ENCODE data around the gene AGBL4.
"Not testable (repeated sequence)": the region's sequence is repeated elsewhere in the genome, so short reads cannot be mapped to it uniquely, and the experiment has no call there.

AGBL4 gene

GRCh38 chr1:49016030-49016977, 1007.5 kb downstream of the AGBL4 start:
- no peak for DNase-seq

GRCh38 chr1:49013079-49013478, 1010.7 kb downstream of the AGBL4 start:
- DNase-seq = no peak

- not testable (repeated sequence) for DNase-seq
Observed at GRCh38 chr1:49002981-49003380, 1020.8 kb downstream of the AGBL4 start.

GRCh38 chr1:48999321-48999720, 1024.4 kb downstream of the AGBL4 start:
- no peak for DNase-seq

DNA sequence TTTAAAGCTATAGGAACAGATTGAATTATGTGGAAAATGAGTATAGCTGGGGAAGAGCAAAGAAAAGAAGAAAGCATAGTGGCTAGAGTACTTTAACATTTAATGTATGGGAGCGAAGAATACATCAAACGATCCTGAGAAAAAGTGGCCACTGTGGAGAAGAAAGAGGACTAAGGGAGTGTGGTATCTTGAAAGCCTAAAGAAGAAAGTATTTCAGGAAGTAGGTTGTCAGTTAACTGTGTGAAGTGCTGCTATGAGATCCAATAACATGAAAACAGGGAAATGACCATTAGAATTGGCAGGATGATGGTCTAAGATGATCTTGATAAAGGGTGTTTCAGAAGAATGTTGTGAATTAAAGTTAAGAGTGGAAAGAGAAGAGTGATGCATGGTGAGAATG, 1027.4 kb downstream of the AGBL4 start:
- no peak for DNase-seq

GRCh38 chr1:48988633-48989197, 1035.0 kb downstream of the AGBL4 start:
- no peak for DNase-seq

DNA sequence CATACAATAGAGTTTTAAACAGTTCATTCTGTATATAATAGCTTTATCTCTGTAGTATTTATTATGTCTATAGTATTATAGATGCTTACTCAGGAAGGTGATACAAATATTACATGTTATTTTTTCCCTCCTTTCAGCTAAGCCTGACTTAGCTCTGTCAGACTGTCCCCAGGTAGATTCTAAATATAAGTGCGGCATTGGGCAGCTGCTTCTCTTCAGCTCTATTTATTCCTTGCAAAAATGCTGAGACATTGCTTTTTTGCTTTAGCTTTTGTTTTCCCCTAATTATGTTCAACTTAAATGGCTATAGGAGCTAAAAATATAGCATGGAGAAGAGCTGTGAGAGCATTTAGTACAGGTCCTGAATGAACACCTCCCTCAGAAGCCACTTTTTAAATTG, 1043.8 kb downstream of the AGBL4 start:
- DNase-seq = no peak

GRCh38 chr1:48978413-48978812, 1045.3 kb downstream of the AGBL4 start:
- no peak for DNase-seq

- no peak for DNase-seq
Observed at GRCh38 chr1:48977273-48977672, 1046.5 kb downstream of the AGBL4 start.

DNA sequence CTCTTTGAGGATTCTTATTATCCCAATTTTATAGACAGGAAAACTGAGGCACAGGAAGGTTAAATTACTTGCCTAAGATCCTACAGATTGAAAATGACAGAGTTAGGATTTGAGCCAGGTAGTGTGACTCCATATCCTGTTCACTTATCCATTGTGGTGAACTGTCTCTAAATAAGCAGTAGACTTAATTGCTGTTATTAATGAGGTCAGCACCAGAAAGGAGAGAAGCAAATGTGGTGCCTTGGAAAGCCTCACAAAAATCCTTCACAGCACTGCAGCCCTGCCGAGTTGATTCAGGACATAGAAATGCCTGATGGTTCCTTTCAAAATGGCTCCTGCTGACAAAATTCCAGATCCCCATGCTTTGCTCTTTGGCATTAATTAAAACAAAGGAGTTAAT, 1053.8 kb downstream of the AGBL4 start:
- no peak for DNase-seq

DNA sequence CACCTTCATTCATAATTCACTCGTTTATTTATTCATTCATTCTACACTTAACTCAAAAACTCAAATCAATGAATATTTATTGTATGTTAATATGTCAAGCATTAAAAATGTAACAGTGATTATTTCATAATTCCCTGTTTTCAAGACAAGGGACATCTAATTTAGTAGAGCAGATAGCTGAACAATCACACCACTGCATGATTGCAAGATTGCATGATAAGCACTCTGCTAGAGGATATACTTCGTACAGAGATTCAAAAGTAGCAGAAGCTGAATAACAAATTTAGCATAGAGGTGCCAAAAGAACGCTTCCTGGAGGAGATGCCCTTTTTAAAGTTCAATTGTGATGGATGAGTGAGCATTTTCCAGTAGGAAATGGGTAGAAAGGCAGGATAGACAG, 1056.4 kb downstream of the AGBL4 start:
- no peak for DNase-seq

- DNase-seq = no peak
Observed at GRCh38 chr1:48966583-48966982, 1057.2 kb downstream of the AGBL4 start.

GRCh38 chr1:48960320-48960719, 1063.4 kb downstream of the AGBL4 start:
- no peak for DNase-seq

GRCh38 chr1:48955774-48956173, 1068.0 kb downstream of the AGBL4 start:
- DNase-seq = no peak

GRCh38 chr1:48953617-48954016, 1070.1 kb downstream of the AGBL4 start:
- no peak for DNase-seq

DNA sequence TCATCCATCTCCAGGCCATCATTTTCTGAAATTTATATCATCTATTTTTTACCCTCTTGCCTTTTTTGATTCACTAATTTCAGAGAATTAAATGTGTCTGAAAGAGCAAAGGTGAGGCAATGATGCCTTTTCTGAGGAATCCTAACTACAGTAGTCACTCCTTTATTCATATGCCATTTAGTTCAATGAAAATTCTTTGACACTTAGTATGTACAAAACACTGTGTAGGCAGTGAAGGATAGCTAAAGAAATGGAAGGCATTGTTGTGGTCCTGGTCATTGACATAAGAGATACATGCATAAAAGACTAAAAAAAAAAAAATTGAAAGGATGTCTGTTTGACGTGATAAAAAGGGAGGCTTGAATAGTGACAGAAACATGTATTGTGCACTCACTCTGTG, 1075.2 kb downstream of the AGBL4 start:
- no peak for DNase-seq

DNA sequence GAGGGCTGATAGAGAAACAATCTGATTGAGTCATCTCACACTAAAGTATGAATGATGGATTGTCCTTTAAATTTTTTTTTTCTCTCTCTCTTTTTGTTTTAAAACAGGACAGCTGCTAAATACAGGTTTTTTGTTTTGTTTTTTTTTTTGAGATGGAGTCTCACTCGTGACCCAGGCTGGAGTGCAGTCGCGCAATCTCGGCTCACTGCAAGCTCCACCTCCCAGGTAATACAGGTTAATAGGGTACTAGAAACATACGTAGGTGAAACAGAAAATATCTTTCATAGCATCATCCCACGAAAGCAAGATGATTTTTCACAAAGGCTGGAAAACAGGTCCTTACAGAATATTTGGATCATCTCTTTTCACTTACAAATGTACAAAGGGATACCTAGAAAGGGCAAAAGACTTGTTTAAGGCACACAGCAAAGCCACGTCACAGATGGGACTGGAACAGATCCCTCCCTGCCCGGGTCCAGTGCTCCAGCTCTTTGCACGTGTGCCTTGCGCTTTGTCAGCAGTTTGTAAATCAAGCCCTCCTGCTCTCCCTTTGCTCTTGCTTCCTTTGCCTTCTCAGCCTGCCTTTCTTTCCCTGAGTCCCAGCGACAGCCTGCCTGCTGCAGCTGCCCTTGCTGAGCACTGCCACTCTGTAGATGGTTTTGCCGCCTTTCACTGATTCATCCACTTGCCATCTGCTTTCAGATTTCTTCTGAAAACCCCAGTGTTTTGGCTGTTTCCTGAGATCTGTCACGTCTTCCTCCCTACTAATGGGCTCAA, 1075.8 kb downstream of the AGBL4 start:
- peak; percentile 4 for DNase-seq

DNA sequence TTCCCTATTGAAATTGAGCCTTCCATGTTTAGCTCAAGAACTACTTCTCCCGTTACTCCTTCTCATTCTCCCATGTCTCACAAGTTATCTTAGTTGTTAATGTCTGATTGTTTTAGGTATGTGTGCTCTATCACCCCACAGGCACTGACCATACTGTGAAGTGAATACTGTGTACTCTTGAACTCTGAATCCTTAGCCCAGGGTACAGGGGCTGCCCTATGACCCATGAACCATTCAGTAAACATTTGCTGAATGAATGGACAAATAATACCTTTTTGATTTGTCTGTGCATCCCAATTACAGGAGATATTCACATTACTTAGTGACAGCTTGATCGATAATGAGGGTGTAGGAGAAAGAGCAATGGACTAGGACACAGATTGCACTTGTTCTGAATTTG, 1077.7 kb downstream of the AGBL4 start:
- no peak for DNase-seq

DNA sequence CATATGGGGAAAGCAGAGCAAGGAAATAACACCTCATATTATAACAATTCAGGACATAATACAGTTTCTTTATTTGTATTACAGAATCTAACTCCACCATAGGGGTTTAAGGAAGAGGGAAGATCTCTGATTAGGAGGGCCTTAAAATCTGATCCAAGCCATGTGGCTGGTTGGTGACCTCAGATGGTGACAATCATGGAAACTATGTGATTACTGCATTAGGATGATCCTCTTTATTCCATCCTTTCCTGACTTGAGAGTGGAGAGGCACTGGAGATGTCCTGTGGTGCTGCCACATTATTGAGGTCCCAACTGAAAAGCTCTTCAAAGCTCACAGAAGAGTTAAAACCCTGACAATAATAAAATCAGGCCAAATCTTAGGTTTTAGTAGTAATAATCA, 1078.9 kb downstream of the AGBL4 start:
- no peak for DNase-seq

GRCh38 chr1:48943826-48944225, 1079.9 kb downstream of the AGBL4 start:
- no peak for DNase-seq

- DNase-seq = no peak
Observed at GRCh38 chr1:48943393-48943792, 1080.4 kb downstream of the AGBL4 start.

- DNase-seq = no peak
Observed at GRCh38 chr1:48940962-48941732, 1082.6 kb downstream of the AGBL4 start.

DNA sequence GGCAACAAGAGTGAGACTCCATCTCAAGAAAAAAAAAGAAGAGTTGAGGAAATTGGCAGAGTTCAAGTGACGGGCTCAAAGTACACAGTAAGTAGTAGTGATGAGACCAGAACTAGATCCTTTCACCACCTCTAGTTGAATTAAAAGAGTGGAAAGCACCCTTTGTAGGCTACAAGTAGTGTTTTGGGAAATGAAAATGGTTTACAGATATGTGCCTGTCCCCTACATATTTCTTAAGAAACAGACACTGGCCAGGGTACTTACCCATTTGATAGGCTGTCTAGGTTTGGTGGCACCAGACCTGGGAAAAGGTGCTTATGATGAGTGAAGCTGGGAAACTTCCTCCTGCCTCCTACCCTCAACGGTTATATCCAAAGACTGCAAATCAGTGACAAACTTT, 1083.4 kb downstream of the AGBL4 start:
- DNase-seq = no peak
